Motor neuron (in vitro differentiated cells): ENCODE results near the gene SYDE2. TPM values are rescaled to one million over a fixed set of nuclear protein-coding genes. Genes with fewer than 3 reads are reported as not detected.
"Not testable (repeated sequence)": the region's sequence is repeated elsewhere in the genome, so short reads cannot be mapped to it uniquely, and the experiment has no call there.

Experiments used
- ATAC-seq, 8 experiments: fragments of 200-7000 bp; cut with Tn5 transposase; replicated peaks in 6 of 8; 2 replicates each; pipeline ENCODE4 v1.8.0; 2021; ENCODE audit warnings: mild to moderate bottlenecking in 8 of 8, moderate library complexity in 8 of 8
- H3K27ac ChIP-seq, 2 donors: fragments of 250-450 bp; sonication (Bioruptor Pico); 2 replicates each; pipeline ENCODE4 v1.9.0; 2021; ENCODE audit warnings: antibody characterized with exemption in 2 of 2, mild to moderate bottlenecking in 2 of 2, moderate library complexity in 1 of 2
- H3K4me1 ChIP-seq, 2 donors: fragments of 250-450 bp; sonication (Bioruptor Pico); replicated peaks in 1 of 2; 2 replicates each; pipeline ENCODE4 v1.6.1; 2021; ENCODE audit warnings: antibody characterized with exemption in 2 of 2, mild to moderate bottlenecking in 2 of 2, moderate library complexity in 1 of 2
- H3K4me3 ChIP-seq, 5 donors: fragments of 250-450 bp; sonication (Bioruptor Pico); 2 replicates each; pipeline ENCODE4 v1.9.0; 2021; ENCODE audit warnings: antibody characterized with exemption in 5 of 5, mild to moderate bottlenecking in 5 of 5, moderate library complexity in 4 of 5
- WGBS, 10 experiments: fragments of 450-650 bp; shearing (Covaris generic); methylation state at CpG; one replicate each; pipeline ENCODE4 v1.0.0; 2022; 5-methylcytosine and 5-hydroxymethylcytosine counted together
- in situ Hi-C, 9 experiments: fragments of 400-800 bp; cut with MboI; loops; one replicate each; pipeline ENCODE4 v1.15.0; 2021; ENCODE audit warnings: low sequenced_read_pairs in 9 of 9, low pct_unique_long_range_greater_than_20kb in 2 of 9; ENCODE audit not compliant: unreplicated experiment in 9 of 9
- total RNA-seq, 8 experiments: library from RNA; unstranded; fragments of 300-600 nt; gene quantifications; 2 replicates each; pipeline versions ENCODE4 v1.2.3 to v1.2.4, GENCODE V29; 2022

SYDE2 gene
- total RNA-seq, 8 experiments from 2014 or later: 2.7 to 18.3 (median 10.8) TPM

DNA sequence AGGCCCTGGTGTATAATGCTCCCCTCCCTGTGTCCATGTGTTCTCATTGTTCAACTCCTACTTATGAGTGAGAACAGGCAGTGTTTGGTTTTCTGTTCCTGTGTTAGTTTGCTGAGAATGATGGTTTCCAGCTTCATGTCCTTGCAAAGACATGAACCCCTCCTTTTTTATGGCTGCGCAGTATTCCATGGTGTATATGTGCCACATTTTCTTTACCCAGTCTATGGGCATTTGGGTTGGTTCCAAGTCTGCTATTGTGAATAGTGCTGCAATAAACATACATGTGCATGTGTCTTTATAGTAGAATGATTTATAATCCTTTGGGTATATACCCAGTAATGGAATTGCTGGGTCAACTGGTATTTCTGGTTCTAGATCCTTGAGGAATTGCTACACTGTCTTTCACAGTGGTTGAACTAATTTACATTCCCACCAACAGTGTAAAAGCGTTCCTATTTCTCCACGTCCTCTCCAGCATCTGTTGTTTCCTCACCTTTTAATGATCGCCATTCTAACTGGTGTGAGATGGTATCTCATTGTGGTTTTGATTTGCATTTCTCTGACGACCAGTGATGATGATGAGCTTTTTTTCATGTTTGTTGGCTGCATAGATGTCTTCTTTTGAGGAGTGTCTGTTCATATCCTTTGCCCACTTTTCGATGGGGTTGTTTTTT lies 54.4 kb downstream of the SYDE2 start:
- H3K4me3 ChIP-seq, H3K4me1 ChIP-seq, ATAC-seq, H3K27ac ChIP-seq, in situ Hi-C loops: not testable (repeated sequence)
- WGBS, 10 experiments: 22 to 100% (median 78%) methylated on average over 1 to 6 of the region's 6 CpGs

DNA sequence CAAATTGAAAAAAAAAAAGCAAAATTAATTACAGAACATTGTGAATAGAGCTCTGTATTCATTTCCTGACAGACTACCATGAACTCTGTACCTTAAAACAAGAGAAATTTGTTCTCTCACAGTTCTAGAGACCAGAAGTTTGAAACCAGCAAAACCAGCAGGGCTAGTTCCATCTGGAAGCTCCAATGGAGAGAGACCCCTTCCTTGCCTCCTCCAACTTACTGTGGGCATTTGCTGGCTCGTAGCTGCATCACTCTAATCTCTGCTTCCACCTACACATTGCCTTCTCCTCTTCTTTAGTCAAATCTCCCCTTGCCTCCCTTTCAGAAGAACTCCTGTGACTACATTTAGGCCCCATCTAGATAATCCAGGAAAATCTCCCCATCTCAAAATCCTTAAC lies 56.5 kb downstream of the SYDE2 start:
- in situ Hi-C loops: no loop called here
- Histone ChIP-seq H3K4me1 (no peaks in the 10 kb centered on the region), H3K4me3 (no peak overlapping the region), H3K27ac (no peak overlapping the region)
- 50 to 100% (median 80%) methylated on average over 1 of the region's 1 CpG; no CpG with 5 or more reads in 1 of the 10 experiments for WGBS, 10 experiments
- no peak for ATAC-seq

DNA sequence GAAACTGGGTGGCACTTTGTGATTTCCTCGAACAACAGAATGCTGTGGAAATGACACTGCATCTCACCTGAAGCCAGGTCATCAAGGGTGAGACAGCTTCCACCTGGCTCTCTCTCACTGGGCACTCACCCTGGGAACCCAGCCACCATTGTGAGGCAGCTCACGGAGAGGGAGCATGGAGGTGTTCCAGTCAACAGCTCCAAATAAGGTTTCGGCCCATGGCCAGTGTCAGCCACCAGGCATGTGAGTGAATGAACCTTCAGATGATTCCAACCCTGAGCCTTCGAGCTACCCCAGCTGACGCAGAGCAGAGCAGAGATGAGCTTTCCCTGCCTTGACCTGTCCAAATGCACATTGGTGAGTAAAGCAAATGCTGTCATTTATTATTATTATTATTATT lies 58.1 kb downstream of the SYDE2 start:
- WGBS, 10 experiments: 71 to 93% (median 86%) methylated on average over 1 to 4 of the region's 5 CpGs; no CpG with 5 or more reads in 3 of the 10 experiments
- no peaks in the 10 kb centered on the region for H3K4me1 ChIP-seq
- H3K4me3 ChIP-seq: no peak overlapping the region
- H3K27ac ChIP-seq: no peak overlapping the region
- ATAC-seq: no peak
- in situ Hi-C loops: no loop called here

DNA sequence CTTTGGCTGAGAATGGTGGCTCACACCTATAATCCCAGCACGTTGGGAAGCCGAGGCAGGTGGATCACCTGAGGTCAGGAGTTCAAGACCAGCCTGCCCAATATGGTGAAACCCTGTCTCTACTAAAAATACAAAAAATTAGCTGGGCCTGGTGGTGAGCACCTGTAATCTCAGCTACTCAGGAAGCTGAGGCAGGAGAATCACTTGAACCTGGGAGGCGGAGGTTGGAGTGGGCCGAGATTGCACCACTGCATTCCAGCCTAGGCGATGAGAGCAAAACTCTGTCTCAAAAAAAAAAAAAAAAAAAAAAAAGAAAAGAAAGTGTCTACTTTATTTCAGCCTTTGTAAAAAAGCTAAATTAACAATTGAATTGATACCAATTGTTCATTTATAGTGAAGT lies 62.4 kb downstream of the SYDE2 start:
- H3K4me3 ChIP-seq, ATAC-seq, H3K27ac ChIP-seq, in situ Hi-C loops, H3K4me1 ChIP-seq: not testable (repeated sequence)
- 82 to 100% (median 98%) methylated on average over 1 to 5 of the region's 5 CpGs; no CpG with 5 or more reads in 1 of the 10 experiments for WGBS, 10 experiments

DNA sequence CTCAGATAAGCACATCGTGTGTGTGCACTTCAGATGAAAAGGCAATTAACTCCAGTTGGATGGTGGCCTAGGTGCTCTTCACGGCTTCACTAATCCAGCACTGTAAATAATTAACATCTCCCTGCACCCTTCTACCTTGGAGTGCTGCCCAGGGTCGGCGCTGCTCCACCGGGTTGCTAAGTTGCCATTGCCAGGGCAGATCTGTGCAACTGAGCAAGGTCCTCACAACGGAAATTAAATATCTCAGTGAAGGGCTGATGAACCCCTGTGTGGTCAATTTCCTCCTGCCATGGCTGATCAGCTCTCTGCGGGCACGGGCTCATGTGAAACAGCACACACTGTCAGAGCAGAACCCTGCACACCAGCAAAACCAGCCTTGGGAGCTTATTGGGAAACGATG lies 63.2 kb downstream of the SYDE2 start:
- in situ Hi-C loops: no loop called here
- Histone ChIP-seq H3K4me3 (no peak overlapping the region), H3K4me1 (peaks cover 0 to 3% of the 10 kb centered on the region in 2 donors), H3K27ac (no peak overlapping the region)
- WGBS, 10 experiments: 15 to 100% (median 68%) methylated on average over 1 to 9 of the region's 9 CpGs; no CpG with 5 or more reads in 1 of the 10 experiments
- peak in 1 of 8 experiments; percentile 84 for ATAC-seq

DNA sequence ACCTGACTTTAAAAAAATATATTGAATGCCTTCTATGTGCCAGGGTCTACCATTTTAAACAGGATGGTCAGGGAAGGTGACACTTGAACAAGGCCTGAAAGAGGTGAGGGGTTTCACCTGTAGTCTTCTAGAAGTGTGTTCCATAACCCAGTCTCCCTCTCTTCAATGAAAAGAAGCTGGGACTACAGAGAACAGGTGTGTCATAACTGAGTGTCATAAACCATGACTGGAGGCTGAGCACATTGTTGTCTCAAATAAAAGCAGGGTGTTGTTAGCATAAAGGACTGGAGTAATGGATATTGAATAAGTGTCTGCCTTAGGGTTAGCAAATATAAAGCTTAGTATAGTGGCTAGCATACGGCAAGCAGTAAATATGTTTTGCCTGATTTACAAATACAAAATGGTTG lies 65.4 kb downstream of the SYDE2 start:
- in situ Hi-C loops: no loop called here
- Histone ChIP-seq H3K27ac (no peak overlapping the region), H3K4me3 (no peak overlapping the region), H3K4me1 (peaks cover 0 to 3% of the 10 kb centered on the region in 2 donors)
- ATAC-seq: peak in 2 of 8 experiments; percentile 6 to 21
- WGBS, 10 experiments: 63 to 100% (median 100%) methylated on average over 1 of the region's 1 CpG

DNA sequence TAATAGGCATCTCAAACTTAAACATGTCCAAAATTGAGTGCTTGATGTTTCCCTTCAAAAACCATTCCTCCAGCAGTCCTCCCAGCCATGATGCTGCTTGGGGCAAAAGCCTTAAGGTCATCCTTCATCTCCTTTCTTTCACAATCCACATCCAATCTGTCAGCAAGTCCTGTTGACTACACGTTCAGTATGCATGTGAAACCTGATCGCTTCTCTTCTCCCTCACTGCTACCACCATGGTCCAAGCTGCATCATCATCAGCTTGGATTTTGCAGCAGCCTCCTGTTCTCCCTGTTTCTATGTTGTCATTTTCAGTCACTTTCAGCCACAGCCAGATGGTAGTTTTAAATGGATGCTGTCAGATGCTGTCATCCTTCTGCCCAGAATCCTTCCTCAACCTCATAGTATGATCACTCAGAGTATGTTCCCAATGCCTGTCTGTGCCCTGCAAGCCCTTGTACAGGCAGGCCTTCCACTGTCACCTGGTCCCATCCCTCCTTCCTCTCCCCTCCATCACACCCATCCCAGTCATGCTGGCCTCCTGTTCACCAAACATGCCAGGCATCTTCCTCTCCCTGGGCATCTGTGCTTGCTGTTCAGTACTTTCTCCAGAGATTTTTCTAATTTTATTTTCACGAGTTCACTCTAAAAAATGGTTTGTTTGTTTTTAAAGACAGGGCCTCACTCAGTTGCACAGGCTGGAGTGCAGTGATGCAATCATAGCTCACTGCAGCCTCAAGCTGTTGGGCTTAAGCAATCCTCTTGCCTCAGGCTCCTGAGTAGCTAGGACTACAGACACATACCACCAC lies 66.0 kb downstream of the SYDE2 start:
- in situ Hi-C loops: no loop called here
- 42 to 76% (median 62%) methylated on average over 2 to 3 of the region's 3 CpGs; no CpG with 5 or more reads in 3 of the 10 experiments for WGBS, 10 experiments
- ATAC-seq: peak in 7 of 8 experiments; percentile 46 to 86 (median 71)
- H3K27ac ChIP-seq: no peak overlapping the region
- H3K4me3 ChIP-seq: no peak overlapping the region
- peaks cover 0 to 3% of the 10 kb centered on the region in 2 donors for H3K4me1 ChIP-seq

DNA sequence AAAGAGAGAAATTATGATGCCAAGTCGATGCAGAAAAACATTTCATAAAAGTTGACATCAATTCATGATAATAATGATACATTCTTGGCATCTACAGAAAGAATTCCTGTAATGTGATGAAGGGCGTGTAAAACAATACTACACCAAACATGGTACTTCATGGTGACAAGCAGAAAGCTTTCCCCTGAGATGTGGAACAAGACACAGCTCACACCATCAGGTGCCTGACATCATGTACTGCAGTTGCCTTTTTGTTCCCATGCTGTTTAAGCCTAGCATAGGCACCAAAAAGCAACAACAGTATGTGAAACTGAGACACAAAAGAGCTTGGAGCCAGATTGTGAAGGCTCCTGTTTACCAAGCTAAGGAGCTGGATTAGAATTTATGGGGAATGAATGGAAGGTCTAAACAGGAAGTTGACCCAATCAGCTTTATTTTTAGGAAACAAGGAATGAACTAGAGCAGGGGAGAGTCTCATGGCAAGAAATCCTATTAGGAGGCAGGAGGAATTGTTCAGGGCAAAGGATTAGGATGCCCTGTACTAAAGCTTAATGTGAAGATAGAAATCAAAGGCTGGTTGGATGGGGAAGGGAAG lies 67.2 kb downstream of the SYDE2 start:
- in situ Hi-C loops: no loop called here
- WGBS, 10 experiments: 32 to 100% (median 70%) methylated on average over 1 to 2 of the region's 2 CpGs
- ATAC-seq: no peak
- H3K4me3 ChIP-seq: no peak overlapping the region
- H3K27ac ChIP-seq: no peak overlapping the region
- peaks cover 0 to 3% of the 10 kb centered on the region in 2 donors for H3K4me1 ChIP-seq

DNA sequence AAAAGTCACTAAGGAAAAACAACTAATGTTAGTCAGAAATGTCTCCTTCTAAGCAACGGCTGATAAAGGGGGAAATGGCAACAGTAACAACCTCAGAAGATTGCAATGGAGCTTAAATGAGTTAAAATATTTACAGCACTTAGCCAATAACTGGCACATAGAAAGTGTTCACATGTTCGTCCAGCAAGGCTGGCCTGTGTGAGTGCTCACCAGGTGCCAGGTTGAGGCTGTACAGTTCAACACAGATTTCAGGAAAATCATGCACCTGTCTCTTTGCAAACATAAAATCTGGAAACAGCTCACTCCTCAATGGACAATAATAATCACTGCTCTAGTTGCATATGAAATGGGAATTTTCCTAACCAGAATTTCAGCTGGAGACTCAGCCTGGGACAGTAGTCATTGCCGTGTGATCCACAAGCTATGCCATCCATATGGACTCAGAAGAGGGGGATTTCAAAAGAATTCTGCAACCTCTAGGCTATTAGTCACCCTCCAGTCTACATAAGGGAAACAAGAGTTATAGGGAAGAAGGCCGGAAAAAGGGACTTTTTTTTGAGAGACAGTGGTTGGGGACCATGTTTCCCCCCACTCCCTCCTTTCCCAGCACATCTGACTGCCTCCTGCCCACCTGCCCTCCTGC lies 68.6 kb downstream of the SYDE2 start:
- ATAC-seq: no peak
- Histone ChIP-seq H3K4me3 (no peak overlapping the region), H3K27ac (no peak overlapping the region), H3K4me1 (peaks cover 0 to 3% of the 10 kb centered on the region in 2 donors)
- in situ Hi-C loops: no loop called here
- 41 to 89% (median 64%) methylated on average over 1 to 4 of the region's 4 CpGs for WGBS, 10 experiments

DNA sequence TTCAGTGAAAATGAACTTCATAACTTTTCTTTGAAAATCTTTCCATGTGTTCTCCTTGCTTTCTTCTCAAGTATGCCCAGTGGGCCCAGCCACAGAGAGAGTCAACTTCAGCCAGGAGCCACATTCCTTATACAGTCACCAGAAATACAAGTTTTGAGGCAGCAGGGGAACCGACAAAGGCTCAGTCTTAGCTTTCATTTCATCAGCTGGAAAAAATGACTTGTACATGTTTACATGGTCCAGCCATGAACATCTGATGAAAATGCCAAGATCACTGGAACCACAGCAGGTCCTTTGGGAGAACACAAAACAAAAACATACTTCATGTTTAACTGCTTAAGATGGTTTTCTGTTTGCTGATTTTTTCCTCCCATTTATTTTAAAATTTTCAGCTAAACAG lies 72.5 kb downstream of the SYDE2 start:
- WGBS, 10 experiments: 0 to 100% (median 64%) methylated on average over 1 of the region's 1 CpG; no CpG with 5 or more reads in 2 of the 10 experiments
- in situ Hi-C loops: no loop called here
- no peak for ATAC-seq

DNA sequence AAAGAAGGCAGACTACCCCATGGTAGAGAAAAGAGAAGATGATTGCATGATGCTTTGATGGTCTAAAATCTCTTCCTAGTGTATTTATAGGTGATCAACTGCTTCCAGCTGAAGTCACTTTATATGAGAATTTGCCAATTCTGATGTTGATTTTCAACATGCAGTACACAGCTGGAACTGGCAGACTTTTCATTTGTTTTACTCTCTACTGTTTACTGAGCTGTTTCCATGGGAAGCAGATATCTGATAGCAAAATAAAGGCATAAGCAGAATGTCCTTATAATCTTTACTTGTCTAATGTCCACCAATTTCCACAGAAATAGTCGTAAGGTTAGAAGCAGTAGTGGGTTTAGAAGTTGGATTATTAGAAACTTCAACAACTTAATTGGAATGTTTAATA lies 74.9 kb downstream of the SYDE2 start:
- Histone ChIP-seq H3K4me3 (no peak overlapping the region), H3K4me1 (no peaks in the 10 kb centered on the region), H3K27ac (no peak overlapping the region)
- no peak for ATAC-seq
- WGBS, 10 experiments: 57 to 100% (median 76%) methylated on average over 1 of the region's 1 CpG
- in situ Hi-C loops: no loop called here

More for the DNA sequence above, 72.5 kb downstream of the SYDE2 start:
- Histone ChIP-seq H3K4me3 (no peak overlapping the region), H3K27ac (no peak overlapping the region), H3K4me1 (no peaks in the 10 kb centered on the region)

DNA sequence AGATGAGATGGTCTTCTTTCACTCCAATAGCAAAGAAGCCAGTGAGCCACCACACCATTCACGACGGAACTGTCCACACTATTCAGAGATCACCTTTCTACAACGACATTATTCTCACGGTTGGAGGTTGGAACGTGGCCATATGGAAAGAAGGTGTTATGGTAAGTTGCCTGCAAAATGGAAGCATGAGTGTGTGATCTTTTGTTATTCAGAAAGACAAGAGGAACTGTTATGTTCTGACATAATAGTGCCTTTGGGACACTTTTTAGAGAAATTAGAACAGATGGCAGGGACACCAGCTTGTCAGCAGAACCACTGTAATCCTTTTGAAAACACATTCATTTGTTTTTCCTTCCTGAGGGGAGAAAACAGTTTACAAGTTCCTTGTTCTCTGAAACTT lies 76.7 kb downstream of the SYDE2 start:
- H3K4me1 ChIP-seq: no peaks in the 10 kb centered on the region
- 64 to 93% (median 70%) methylated on average over 2 to 5 of the region's 5 CpGs; no CpG with 5 or more reads in 3 of the 10 experiments for WGBS, 10 experiments
- no peak overlapping the region for H3K27ac ChIP-seq
- in situ Hi-C loops: loop anchor here in 1 of 9 experiments (25.0 kb wide), 1 partner anchor 138 kb away; the partner anchor contains the start of gene C1orf52
- ATAC-seq: no peak
- no peak overlapping the region for H3K4me3 ChIP-seq
